ENCODE data around the gene POLR2E. TPM values are rescaled to one million over a fixed set of nuclear protein-coding genes. Genes with fewer than 3 reads are reported as not detected.

POLR2E gene
- total RNA-seq, 1 donor from 2014 or later = 181 TPM

- H3K27ac Mint-ChIP-seq = peak overlapping the region; percentile 64
- peak overlapping the region; percentile 61 for H3K4me3 Mint-ChIP-seq
- no peaks in the 10 kb centered on the region for H3K27me3 Mint-ChIP-seq
- H3K9me3 Mint-ChIP-seq = no peaks in the 10 kb centered on the region
- peaks cover 14% of the 10 kb centered on the region for H3K4me1 Mint-ChIP-seq (ENCODE audit: unreplicated experiment)
- no peak for TF ChIP-seq CTCF (conservative IDR thresholded peaks at IDR 0.05)
- no peak for DNase-seq (ENCODE audit: extremely low spot score, unreplicated experiment)
- H3K36me3 Mint-ChIP-seq = no peaks in the 10 kb centered on the region
Observed at GRCh38 chr19:1103132-1103707, 8.0 kb upstream of the POLR2E start.

DNA sequence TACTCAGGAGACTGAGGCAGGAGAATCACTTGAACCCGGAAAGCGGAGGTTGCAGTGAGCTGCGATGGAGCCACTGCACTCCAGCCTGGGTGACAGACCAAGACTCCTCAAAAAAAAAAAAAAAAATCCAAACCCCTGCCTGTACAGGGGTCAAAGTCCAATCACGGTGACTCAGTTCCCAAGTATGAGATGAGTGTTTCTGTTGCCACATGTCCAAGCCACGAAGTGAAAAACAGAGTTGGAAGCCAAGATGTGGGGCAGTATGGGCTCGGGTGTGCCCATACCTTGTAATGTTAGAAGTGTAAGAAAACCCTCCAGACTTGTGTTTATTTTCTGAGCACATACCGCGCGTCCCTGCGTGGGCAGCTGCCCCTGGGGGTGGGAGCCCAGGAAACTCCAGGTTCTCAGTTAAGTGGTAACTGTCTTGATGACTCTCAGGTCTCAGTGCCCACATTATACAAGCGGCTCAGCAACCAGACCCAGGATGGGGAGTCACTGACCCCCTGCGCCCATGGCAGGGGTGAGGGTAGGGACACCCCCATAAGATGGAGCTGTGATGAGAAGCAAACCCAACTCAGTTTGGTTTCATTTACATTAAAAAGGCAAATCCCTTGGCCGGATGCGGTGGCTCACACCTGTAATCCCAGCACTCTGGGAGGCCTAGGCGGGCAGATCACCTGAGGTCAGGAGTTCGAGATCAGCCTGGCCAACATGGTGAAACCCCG is 7.4 kb upstream of the POLR2E start:
- DNase-seq (ENCODE audit: extremely low spot score, unreplicated experiment) = no peak
- H3K27me3 Mint-ChIP-seq = no peaks in the 10 kb centered on the region
- no peak for TF ChIP-seq CTCF (conservative IDR thresholded peaks at IDR 0.05)
- H3K4me1 Mint-ChIP-seq (ENCODE audit: unreplicated experiment) = peaks cover 14% of the 10 kb centered on the region
- H3K36me3 Mint-ChIP-seq = no peaks in the 10 kb centered on the region
- no peaks in the 10 kb centered on the region for H3K9me3 Mint-ChIP-seq
- peak overlapping the region; percentile 64 for H3K27ac Mint-ChIP-seq
- peak overlapping the region; percentile 20 for H3K4me3 Mint-ChIP-seq

GRCh38 chr19:1101337-1101698 is 6.1 kb upstream of the POLR2E start:
- TF ChIP-seq CTCF (conservative IDR thresholded peaks at IDR 0.05) = no peak
- DNase-seq (ENCODE audit: extremely low spot score, unreplicated experiment) = no peak
- Mint-ChIP-seq H3K9me3 (no peaks in the 10 kb centered on the region), H3K27ac (peak overlapping the region; percentile 81), H3K4me3 (peak overlapping the region; percentile 52), H3K27me3 (no peaks in the 10 kb centered on the region), H3K36me3 (no peaks in the 10 kb centered on the region), H3K4me1 (ENCODE audit: unreplicated experiment) (peaks cover 14% of the 10 kb centered on the region)

GRCh38 chr19:1098177-1099051 is 3.2 kb upstream of the POLR2E start:
- peak overlapping the region; percentile 91 for H3K27ac Mint-ChIP-seq
- peak overlapping the region; percentile 70 for H3K4me3 Mint-ChIP-seq
- H3K4me1 Mint-ChIP-seq (ENCODE audit: unreplicated experiment) = peaks cover 18% of the 10 kb centered on the region

GRCh38 chr19:1097810-1098176 is 2.6 kb upstream of the POLR2E start:
- DNase-seq (ENCODE audit: extremely low spot score, unreplicated experiment) = no peak
- H3K4me3 Mint-ChIP-seq = peak overlapping the region; percentile 47
- H3K27me3 Mint-ChIP-seq = no peaks in the 10 kb centered on the region
- H3K27ac Mint-ChIP-seq = peak overlapping the region; percentile 91
- TF ChIP-seq CTCF (conservative IDR thresholded peaks at IDR 0.05) = no peak
- no peaks in the 10 kb centered on the region for H3K36me3 Mint-ChIP-seq
- peaks cover 18% of the 10 kb centered on the region for H3K4me1 Mint-ChIP-seq (ENCODE audit: unreplicated experiment)
- no peaks in the 10 kb centered on the region for H3K9me3 Mint-ChIP-seq

More at GRCh38 chr19:1098177-1099051, 3.2 kb upstream of the POLR2E start:
- TF ChIP-seq CTCF (conservative IDR thresholded peaks at IDR 0.05) = no peak
- DNase-seq (ENCODE audit: extremely low spot score, unreplicated experiment) = no peak
- H3K27me3 Mint-ChIP-seq = no peaks in the 10 kb centered on the region
- H3K9me3 Mint-ChIP-seq = no peaks in the 10 kb centered on the region
- no peaks in the 10 kb centered on the region for H3K36me3 Mint-ChIP-seq

Data from type B pancreatic cell (in vitro differentiated cells).